ENCODE data around the gene RBM5. TPM values are rescaled to one million over a fixed set of nuclear protein-coding genes. Genes with fewer than 3 reads are reported as not detected.
"Not testable (repeated sequence)": the region's sequence is repeated elsewhere in the genome, so short reads cannot be mapped to it uniquely, and the experiment has no call there.

Gene RBM5
- 33.5 and 35.8 TPM in 2 replicates for total RNA-seq (2014; rRNA removed; shearing (Covaris generic))

DNA sequence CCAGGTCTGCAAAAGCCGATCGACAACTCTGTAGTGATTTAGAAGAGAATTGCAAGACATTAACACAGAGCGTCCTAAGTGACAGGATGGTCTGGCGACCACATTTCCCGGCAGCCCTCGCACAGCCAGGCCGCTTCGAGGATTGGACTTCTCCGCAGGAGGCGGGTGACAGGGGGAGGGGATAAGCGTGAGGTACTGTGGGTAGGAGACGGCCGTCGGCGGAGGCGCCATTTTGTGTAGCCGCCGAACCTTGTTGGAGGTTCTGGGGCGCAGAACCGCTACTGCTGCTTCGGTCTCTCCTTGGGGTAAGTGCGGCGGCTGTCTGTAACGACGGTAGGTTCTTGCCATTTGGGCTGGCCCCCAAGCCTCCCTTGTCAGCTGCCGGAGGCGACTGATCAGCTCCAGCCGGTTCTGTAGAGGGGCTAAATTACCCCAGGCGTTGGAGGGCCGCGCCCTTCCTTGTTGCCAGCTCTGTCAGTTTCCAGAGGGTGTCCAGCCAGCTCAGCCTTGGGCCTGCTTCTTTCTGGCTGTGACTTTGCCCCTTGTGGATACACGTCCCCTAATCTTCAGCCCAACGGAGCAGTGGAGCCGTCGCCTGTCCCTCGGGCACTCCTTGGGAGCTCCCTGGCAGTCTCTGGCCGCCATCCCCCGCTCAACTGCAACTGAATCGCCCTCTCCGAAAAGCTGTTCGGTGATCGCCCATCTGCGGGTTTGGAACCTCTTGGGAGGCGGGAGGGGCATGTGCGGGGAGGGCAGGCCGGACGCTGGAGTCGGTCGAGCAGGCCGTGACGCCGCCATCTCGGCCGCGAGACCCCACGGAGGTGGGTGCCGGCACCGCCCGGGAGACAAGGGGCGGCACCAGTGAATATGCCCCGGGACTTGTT lies at the start of gene RBM5:
RBM5 (plus strand) TSS at position 195 of the 884 bp plus-strand sequence. CDS start 1,516 bp downstream, outside the sequence.
- peak; percentile 78 for DNase-seq (ENCODE audit: low spot score)

DNA sequence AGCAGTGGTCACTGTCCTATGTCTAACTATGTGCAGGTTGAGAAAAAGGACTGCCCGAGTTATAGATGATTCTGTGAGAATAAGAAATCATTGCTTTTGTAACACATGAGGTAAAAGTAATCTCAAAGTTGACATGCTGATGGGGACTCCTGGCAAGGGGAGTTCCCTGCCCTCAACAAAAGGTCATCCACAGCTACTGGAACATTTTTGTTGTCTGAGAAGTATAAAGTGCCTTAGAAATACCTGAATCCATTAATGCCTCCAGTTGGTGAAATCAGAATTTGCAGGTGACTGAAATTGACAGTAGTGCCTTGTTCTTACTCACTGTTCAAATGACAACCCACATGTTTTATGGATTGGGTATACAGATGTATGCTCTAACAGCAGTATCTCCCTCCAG lies 43.7 kb upstream of the RBM5 start:
- no peak for DNase-seq (ENCODE audit: low spot score)

DNA sequence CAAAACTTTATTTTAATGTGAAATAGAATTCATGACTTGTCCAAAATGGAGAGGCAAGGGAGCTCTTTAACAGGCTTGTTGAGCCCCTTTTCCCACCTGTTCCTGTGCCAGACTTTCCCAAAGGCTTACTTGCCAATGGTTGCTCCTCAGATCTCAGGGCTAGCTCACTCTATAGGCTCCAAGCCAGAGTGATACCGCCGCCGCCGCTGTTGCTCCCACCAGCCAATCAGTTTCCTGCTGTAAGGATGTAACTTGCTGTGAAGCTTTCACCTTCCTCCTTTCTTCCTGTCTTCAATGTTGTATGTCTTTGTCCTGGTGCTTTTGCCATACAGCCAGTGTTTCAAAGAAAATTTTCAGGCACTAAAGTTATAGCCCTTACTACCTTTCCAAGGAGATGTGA lies 41.3 kb upstream of the RBM5 start:
- DNase-seq (ENCODE audit: low spot score) = no peak

DNA sequence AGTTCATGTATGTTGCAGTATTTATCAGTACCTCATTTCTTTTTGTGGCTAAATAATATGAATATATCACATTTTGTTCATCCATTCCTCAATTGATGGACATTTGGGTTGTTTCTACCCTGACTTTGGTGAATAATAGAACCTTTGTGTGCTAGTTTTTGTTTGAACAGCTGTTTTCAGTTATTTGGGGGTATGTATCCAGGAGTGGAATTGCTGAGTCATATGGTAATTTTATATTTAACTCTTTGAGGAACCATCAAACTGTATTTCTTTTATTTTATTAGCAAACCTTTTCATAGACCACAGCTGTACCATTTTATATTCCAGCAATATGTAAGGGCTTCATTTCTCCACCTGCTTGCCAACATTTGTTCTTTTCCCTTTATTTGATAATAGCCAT lies 38.4 kb upstream of the RBM5 start:
- no peak for DNase-seq (ENCODE audit: low spot score)

DNA sequence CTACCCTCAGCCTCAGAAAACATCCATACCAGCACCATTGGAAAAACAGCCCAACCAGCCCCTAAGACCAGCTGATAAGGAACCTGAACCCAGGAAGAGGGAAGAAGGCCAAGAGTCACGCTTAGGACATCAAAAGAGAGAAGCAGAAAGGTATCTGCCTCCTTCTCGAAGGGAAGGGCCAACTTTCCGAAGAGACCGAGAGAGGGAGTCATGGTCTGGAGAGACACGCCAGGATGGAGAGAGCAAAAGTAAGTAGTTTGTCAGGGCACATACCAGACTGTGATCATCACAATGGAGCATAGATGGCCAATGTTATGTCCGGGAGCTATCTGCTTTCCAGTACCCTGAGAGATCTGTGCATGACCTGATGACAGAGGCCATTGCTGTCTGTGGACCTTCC lies 31.0 kb upstream of the RBM5 start:
- DNase-seq (ENCODE audit: low spot score) = no peak

DNA sequence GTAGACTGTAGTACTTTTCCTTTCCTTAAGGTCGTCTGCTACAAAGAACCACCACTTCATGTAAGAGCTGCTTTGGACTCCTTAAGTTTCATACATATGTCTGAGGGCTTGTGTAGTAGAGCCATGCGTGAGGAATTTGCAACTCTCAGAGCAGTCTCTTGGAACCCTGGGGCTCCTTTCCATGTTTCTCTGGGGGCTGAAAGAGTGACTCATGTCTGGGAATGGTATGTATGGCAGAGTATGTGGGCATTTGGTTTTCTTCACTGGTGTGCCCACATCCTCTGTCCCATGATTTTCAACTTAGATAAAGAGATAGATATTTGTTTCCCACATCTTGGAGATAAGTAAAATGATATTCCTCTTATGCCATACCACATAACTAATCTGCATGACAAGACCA lies 20.6 kb upstream of the RBM5 start:
- no peak for DNase-seq (ENCODE audit: low spot score)

DNA sequence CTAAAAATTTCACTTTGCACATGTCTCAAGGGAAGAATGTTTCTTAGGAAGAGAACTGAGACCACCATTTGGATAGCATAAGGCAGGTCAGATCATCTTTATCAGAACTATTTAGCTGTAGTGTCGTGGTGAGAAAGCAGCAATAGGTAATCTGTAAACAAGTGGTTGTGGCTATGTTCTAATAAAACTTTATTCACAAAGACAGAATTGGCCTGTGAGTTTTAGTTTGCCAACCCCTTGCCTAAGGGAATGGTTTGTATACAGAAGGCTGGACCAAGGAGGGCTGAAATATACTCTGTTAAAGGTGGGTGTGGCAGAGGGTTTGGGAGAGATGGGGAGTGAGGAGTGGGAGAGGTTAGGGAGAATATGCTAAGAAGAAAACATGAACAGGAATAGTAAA lies 10.6 kb upstream of the RBM5 start:
- DNase-seq (ENCODE audit: low spot score) = no peak

DNA sequence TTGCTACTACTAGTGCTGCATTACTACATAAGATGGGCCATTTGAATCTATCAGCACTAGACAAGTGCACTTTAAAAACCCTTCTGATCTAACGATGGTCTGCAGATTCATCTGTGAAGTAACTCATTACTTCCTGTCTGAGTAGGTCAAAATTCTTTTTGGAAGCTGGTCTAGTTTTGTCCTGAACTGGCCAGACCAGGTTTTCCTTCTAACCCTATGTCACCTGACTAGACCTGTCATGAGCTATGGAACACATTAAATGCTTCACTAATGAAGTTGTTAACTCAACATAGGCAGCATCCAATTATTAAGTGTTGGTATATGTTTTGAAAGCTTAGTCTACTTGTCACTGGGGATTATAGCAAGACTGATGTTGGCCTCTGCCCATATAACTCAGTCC lies 10.1 kb upstream of the RBM5 start:
- DNase-seq (ENCODE audit: low spot score) = no peak

DNA sequence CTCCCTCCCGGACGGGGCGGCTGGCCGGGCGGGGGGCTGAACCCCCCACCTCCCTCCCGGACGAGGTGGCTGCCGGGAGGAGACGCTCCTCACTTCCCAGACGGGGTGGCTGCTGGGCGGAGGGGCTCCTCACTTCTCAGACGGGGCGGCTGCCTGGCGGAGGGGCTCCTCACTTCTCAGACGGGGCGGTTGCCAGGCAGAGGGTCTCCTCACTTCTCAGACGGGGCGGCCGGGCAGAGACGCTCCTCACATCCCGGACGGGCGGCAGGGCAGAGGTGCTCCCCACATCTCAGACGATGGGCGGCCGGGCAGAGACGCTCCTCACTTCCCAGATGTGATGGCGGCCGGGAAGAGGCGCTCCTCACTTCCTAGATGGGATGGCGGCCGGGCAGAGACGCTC lies 3.8 kb upstream of the RBM5 start:
- not testable (repeated sequence) for DNase-seq (ENCODE audit: low spot score)

DNA sequence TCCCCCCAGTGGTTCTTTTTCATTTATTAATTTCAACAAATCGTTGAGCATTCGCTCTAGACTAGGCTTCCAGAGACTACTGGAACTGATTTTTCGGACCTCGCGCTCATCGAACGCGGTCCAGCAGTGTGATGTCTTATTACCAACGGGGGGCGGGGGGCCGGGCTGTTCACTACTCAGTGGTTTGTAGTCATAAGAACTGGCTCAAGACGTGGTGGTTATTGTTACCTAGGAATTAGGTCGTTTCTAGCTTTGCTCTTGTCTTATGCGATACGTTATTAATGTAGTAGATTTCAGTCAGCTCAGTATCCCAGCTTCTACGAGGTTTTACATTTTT lies 858 bp downstream of the RBM5 start:
- peak; percentile 16 for DNase-seq (ENCODE audit: low spot score)

DNA sequence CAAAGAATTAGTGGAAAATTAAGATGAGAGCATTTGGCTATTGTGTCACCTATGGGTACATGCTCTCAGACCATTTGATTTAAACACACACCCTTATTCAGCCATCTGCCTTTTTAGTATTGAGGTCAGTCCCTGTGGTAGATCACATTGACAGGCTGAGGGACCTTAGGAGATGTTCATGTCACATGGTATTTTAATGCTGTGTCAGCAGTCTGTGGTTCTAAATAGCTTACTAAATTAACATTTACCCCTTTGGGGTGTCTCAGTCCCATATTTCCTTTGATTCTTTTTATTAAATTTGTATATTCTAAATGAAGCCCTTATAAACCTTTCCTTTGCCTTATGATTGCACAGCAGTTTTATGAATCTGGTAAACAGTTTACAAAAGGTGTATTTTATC lies 2.3 kb downstream of the RBM5 start:
- no peak for DNase-seq (ENCODE audit: low spot score)

DNA sequence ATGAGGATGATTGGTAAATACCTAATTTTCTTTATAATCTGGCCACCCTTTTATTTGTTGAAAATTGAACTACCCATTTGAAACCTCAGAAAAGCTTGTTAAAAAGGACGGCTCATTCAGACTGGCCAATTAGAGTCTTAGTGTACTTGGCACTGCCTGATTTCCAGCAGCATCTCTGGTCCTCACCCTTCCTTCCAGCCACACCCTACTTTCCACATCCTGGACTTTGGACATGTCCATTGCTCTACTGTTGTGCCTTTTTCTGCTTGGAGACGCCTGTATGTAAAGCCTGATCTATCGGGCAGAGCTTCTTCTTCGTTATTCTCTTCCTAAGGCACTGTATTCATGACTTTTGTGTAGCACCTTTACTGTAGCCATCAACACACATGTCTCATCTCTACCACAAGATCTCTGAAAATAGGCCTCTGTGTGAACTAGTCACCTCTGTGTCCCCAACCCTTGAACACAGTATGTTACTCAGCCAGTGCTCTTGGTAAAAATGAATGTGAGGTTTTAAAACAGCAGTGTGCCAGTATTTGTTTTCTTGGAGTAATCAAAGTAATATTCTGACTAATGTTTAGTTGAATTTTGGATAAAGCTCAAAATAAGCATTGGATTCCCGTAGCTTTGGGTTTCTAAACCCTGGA lies 6.8 kb downstream of the RBM5 start:
- DNase-seq (ENCODE audit: low spot score) = no peak

DNA sequence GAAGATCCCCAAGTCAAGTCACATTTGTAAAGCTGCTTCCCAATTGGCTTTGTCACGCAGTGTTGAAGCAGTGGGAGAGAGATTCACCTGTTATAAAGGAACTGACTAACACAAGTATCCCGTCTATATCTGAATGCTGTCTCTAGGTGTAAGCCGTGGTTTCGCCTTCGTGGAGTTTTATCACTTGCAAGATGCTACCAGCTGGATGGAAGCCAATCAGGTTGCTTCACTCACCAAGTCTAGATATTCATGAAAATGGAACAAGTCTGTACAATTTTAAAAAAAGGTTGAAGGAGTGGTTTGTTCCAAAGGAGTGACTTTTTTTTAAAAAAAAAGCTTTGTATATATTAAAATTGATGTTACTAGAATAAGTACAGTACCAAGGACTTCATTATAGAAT lies 11.7 kb downstream of the RBM5 start:
- DNase-seq (ENCODE audit: low spot score) = no peak

DNA sequence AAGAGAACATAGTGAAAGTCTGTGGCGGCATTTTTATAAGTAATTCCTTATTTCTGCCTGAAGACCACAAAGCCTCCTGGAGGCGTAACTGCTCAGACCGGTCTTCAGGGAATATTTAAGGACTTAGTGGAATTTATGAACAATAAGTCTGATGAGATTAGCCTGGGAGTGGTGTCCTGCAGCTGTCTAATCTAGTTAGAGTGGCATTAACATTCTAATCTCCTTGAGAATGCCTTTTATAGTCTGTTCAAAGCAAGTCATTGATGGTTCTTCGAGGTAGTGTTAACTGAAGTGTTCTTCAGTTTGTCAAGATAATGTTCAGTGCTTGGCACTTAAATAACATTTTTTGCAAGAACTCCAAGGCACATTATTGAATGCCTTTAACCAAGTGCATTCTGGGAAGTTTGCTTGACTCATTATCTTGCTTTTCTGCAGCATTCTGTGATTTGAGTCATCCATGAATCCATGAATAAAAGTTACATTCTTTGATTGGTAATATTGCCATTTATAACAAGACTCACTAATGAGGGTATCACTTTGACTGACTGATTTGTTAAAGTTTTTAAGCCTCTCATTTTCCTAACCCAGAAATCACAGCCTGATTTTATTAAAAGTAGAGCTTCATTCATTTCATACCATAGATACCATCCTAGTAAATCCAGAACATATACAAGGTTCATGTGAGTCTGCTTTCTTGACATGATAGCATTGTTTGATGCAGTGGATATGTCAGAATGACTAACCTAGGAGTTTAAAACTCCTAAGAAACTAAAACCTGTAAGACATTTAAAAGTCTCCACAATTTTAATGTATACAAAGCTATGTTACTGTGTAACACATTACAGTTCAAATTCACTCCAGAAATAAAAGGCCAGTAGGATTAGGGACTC lies 12.5 kb downstream of the RBM5 start:
- DNase-seq (ENCODE audit: low spot score) = no peak

DNA sequence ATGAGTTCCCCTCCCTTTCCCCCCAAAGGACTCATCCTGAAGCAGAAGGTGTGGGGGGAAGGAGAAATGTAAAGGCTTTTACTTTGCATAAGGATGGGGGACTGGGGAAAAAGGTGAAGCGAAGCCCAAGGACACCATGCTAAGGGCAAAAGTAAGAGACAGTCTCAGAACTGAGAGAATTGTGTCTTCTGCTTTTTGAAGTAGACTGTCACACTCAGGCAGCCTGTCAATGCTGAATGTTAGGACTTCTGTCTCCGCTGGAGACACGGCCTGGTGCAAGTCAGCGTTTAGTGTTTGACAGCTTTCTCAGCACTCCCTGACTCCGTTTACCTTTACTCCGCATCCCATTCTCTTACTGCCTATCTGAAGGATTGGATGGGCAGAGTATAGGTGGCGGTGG lies 13.8 kb downstream of the RBM5 start:
- DNase-seq (ENCODE audit: low spot score) = no peak

DNA sequence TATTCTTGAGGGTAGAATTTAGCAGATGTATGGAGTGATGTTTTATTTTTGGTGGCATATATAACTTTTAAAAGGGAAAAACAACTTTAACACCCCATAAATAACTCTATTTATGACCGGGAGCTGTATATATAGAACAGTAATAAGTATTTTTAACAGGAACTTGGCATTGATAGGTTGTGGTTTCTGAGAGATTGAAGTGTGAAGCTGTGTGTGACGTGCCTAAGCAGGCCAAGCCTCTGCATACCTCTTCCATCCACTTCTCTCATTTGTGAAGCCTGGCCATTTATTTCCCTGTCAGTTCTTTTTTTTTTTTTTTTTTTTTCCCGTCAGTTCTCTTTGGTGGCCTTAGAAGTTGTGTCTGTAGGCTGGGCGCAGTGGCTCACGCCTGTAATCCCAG lies 23.0 kb downstream of the RBM5 start:
- DNase-seq (ENCODE audit: low spot score) = no peak

DNA sequence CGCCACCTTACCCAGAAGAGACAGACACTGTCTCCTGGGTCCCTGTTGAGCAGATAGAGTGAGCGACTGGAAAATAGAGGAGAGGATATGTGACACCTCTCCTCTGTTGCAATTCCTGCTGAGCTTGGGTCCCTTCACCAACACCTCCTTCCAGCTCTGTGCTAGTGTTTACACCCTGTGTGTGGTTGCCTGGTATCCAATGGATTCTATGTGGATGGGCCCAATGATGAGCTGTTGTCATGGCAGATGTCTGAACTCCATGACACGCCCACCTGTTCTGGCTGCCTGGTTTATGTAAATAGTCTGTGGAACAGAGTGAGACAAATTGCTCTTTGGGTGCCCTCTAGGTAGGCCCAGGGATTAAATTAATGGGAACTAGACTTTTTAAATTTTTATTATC lies 23.7 kb downstream of the RBM5 start:
- no peak for DNase-seq (ENCODE audit: low spot score)

DNA sequence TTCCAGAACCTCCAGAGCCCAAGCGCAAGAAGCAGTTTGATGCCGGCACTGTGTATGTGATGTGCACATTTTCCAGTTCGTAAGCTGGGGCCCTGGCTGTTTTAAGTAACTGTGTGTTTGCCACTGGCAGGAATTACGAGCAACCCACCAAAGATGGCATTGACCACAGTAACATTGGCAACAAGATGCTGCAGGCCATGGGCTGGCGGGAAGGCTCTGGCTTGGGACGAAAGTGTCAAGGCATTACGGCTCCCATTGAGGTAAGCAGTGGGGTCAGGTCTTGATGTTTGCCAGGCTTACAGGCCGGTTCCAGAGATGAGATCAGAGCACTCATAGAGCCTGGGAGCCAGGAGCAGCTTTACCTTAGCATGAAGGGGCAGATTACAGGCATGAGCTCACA lies 28.4 kb downstream of the RBM5 start:
- DNase-seq (ENCODE audit: low spot score) = no peak

DNA sequence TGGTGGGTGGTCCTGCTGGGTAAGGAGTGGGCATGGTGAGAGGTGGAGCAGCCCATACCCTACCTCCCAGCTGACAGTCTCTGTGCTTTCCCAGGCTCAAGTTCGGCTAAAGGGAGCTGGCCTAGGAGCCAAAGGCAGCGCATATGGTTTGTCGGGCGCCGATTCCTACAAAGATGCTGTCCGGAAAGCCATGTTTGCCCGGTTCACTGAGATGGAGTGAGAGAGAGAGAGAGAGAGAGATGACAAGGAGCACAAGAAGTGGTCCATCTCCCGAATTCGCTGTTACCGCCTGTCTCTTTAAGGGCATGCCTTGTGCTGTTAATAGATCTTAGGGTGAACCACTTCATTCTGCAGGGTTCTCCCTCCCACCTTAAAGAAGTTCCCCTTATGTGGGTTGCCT lies 29.5 kb downstream of the RBM5 start:
- no peak for DNase-seq (ENCODE audit: low spot score)

DNA sequence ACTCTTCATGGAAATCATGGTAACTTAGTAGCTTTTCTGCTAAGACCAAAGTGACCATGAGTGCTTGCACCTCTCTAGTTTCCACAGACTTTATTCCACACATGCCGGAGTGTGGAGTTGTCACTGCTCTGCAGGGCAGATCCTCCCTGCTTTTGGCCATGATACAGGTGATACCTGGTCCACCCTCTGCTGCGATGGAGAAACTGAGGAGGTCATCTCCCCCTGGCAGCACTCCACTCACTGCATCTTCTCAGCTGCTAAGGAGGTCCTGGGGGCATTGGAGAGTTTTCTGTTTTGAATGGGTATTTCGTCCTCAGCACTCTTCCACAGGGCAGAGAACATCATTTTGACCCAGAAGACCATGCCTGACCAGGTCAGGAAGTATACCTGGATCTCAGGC lies 31.1 kb downstream of the RBM5 start:
- no peak for DNase-seq (ENCODE audit: low spot score)

DNA sequence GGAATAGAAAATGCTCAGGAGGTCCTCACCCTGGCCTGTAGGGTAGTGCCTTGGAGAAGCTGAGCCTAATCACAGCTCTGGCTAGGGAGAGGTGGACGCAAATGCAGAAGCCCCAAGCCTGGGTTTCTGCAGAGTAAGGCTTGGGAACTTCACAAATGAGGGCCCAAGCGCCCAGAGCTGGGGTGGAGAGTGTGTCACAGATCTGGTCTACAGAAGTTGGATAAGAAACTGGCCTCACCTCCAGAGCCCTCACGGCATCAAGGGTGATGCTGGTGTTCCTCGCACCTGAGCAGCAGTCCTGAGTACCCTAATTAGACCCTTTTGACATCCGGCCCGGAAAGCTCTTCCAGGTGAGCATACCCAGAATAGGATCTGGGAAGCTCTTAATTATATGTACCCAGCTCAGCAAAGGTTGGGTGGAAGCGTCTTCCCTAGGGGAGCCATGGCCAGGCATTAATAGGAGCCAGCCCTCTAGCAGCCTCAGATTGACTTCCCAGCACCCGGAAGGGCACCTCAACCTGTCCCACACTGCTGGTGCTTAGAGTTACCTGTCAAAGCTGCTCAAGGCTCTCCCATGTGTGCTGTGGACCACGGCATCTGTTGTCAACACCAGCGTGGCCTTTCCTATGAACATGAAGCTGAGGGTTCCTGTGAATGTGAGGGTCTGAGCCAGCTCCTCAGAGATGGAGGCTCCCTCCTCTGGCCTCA lies 31.8 kb downstream of the RBM5 start:
- DNase-seq (ENCODE audit: low spot score) = no peak

Data from HT-29 (cell line).